Neural cell (in vitro differentiated cells): Measurements from ENCODE around the gene RXFP4. TPM values are rescaled to one million over a fixed set of nuclear protein-coding genes. Genes with fewer than 3 reads are reported as not detected.
A peak's percentile ranks its signal among the peaks of the same experiment; 100 is the strongest.

ENCODE experiments used
- H2AFZ ChIP-seq: fragments of 200-600, 300-800 bp; sonication (generic), shearing (Covaris generic); 2 replicates; pipeline ENCODE4 v1.6.0; 2014; ENCODE audit warnings: low read depth, mild to moderate bottlenecking, antibody characterized with exemption, low read length, moderate library complexity
- H3F3A ChIP-seq: fragments of 200-600 bp; shearing (Covaris generic); 2 replicates; pipeline ENCODE4 v1.6.1; 2016; ENCODE audit warnings: mild to moderate bottlenecking, moderate library complexity, mixed read lengths, antibody characterized with exemption, low read length; ENCODE audit not compliant: insufficient read depth, poor library complexity, severe bottlenecking
- H3K27ac ChIP-seq: fragments of 200-600, 300-800 bp; sonication (generic), shearing (Covaris generic); 2 replicates; pipeline ENCODE4 v1.5.1; 2014; ENCODE audit warnings: mild to moderate bottlenecking, low read length, moderate library complexity
- H3K27me3 ChIP-seq: fragments of 300-800, 200-600 bp; sonication (generic), shearing (Covaris generic); 2 replicates; pipeline ENCODE4 v1.6.0; 2014; ENCODE audit warnings: mild to moderate bottlenecking, low read depth, low read length, moderate library complexity; ENCODE audit not compliant: insufficient read depth
- H3K36me3 ChIP-seq: fragments of 300-800, 200-600 bp; sonication (generic), shearing (Covaris generic); 2 replicates; pipeline ENCODE4 v1.5.1; 2014; ENCODE audit warnings: mild to moderate bottlenecking, antibody characterized with exemption, low read length, moderate library complexity; ENCODE audit not compliant: insufficient read depth
- H3K4me2 ChIP-seq: fragments of 300-800, 200-600 bp; sonication (generic), shearing (Covaris generic); 2 replicates; pipeline ENCODE4 v1.6.0; 2014; ENCODE audit warnings: mild to moderate bottlenecking, low read length
- H3K4me3 ChIP-seq: fragments of 300-800, 200-600 bp; sonication (generic), shearing (Covaris generic); 2 replicates; pipeline ENCODE4 v1.5.1; 2014; ENCODE audit warnings: mild to moderate bottlenecking, low read length, moderate library complexity
- H3K79me2 ChIP-seq: fragments of 200-600 bp; shearing (Covaris generic); replicated peaks from 2 replicates; pipeline ENCODE4 v1.6.0; 2014; ENCODE audit warnings: mild to moderate bottlenecking, low read length, moderate library complexity; ENCODE audit not compliant: insufficient read depth
- H3K9ac ChIP-seq: fragments of 300-800, 200-600 bp; sonication (generic), shearing (Covaris generic); 2 replicates; pipeline ENCODE4 v1.6.1; 2016; ENCODE audit warnings: mild to moderate bottlenecking, low read length, mixed read lengths
- H3K9me2 ChIP-seq: fragments of 200-600 bp; shearing (Covaris generic); 2 replicates; pipeline ENCODE4 v1.6.1; 2016; ENCODE audit warnings: mild to moderate bottlenecking, low read length, mixed read lengths; ENCODE audit not compliant: insufficient read depth
- H3K9me3 ChIP-seq: fragments of 200-600, 300-800 bp; sonication (generic), shearing (Covaris generic); 2 replicates; pipeline ENCODE4 v1.6.1; 2016; ENCODE audit warnings: mild to moderate bottlenecking, mixed run types, low read length, moderate library complexity, mixed read lengths
- H4K20me1 ChIP-seq: fragments of 200-600 bp; shearing (Covaris generic); 2 replicates; pipeline ENCODE4 v1.6.1; 2016; ENCODE audit warnings: mild to moderate bottlenecking, mixed run types; ENCODE audit not compliant: insufficient read depth
- CTCF ChIP-seq: fragments of 450-650 bp; IDR thresholded peaks from 2 replicates; pipeline ENCODE4 v1.5.1; 2014; ENCODE audit warnings: antibody characterized with exemption, mild to moderate bottlenecking, moderate library complexity; ENCODE audit not compliant: poor library complexity, severe bottlenecking
- EP300 ChIP-seq: fragments of 450-650 bp; conservative IDR thresholded peaks from 2 replicates; pipeline ENCODE4 v1.6.1; 2014; ENCODE audit warnings: antibody characterized with exemption, mild to moderate bottlenecking, moderate library complexity; ENCODE audit not compliant: poor library complexity, severe bottlenecking
- EZH2 ChIP-seq: fragments of 200-600, 300-800 bp; shearing (Covaris generic), sonication (generic); IDR thresholded peaks from 2 replicates; pipeline ENCODE4 v1.6.1; 2014; ENCODE audit warnings: antibody characterized with exemption, low read length, borderline replicate concordance, mild to moderate bottlenecking; ENCODE audit not compliant: insufficient read depth, poor library complexity, severe bottlenecking
- MXI1 ChIP-seq: fragments of 450-650 bp; conservative IDR thresholded peaks from 2 replicates; pipeline ENCODE4 v1.6.1; 2014; ENCODE audit warnings: antibody characterized with exemption, mild to moderate bottlenecking; ENCODE audit not compliant: poor library complexity, severe bottlenecking
- RAD21 ChIP-seq: fragments of 450-650 bp; conservative IDR thresholded peaks from 2 replicates; pipeline ENCODE4 v1.6.1; 2014; ENCODE audit warnings: antibody characterized with exemption, mild to moderate bottlenecking, moderate library complexity
- SMC3 ChIP-seq: fragments of 450-650 bp; conservative IDR thresholded peaks from 2 replicates; pipeline ENCODE4 v1.6.1; 2014; ENCODE audit warnings: antibody characterized with exemption, mild to moderate bottlenecking, moderate library complexity; ENCODE audit not compliant: poor library complexity
- TAF1 ChIP-seq: IDR thresholded peaks from 2 replicates; pipeline ENCODE4 v1.6.1; 2012; ENCODE audit warnings: low read depth
- polyA plus RNA-seq: library from polyadenylated mRNA; depleted of rRNA; stranded (reverse); fragments of >200 nt; gene quantifications from 2 replicates; pipeline ENCODE4 v1.2.3, GENCODE V29; 2014
- TF ChIP-seq, protein P1 (sequence below): IDR thresholded peaks from 2 replicates; pipeline ENCODE4 v1.6.1; 2012; ENCODE audit warnings: borderline replicate concordance

RXFP4 gene
- polyA plus RNA-seq, 1 donor from 2014 or later = not detected

GRCh38 chr1:155934936-155935590 is 6.4 kb upstream of the RXFP4 start:
- Histone ChIP-seq H4K20me1 (no peaks in the 10 kb centered on the region), H3K79me2 (peaks cover 41% of the 10 kb centered on the region), H3K27me3 (no peaks in the 10 kb centered on the region), H3F3A (no peaks in the 10 kb centered on the region), H3K9me2 (no peaks in the 10 kb centered on the region), H3K4me2 (peak overlapping the region; percentile 56), H3K9me3 (no peaks in the 10 kb centered on the region), H3K4me3 (peak overlapping the region; percentile 72), H2AFZ (peak overlapping the region; percentile 70), H3K27ac (peak overlapping the region; percentile 93), H3K36me3 (no peaks in the 10 kb centered on the region), H3K9ac (peak overlapping the region; percentile 72)
- peak; percentile 14 for TF ChIP-seq TAF1
- TF ChIP-seq EP300 = no peak
- no peak for TF ChIP-seq EZH2
- TF ChIP-seq RAD21 = no peak

DNA sequence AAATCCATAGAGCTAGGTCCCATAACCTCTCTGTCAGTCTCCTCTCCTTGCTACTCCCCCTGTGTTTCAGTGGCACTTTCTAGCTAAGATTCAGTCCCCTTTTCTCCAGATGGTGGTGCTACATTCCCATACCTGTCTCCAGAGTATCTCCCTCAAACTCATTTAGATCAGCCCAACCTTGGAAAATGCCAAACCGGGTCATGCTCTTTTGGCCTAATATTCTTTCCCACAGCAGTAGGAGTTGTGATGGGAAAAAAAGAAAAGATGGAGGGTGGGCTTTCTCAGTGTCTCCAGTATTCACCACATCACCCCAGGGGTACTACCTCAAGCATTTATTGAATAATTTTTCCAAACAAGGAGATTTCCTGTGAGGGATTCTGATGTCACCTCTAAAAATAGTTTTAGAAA is 3.2 kb upstream of the RXFP4 start:
- no peak overlapping the region for H3K27ac ChIP-seq
- H3K27me3 ChIP-seq = no peaks in the 10 kb centered on the region
- no peaks in the 10 kb centered on the region for H3K36me3 ChIP-seq
- H3F3A ChIP-seq = no peaks in the 10 kb centered on the region
- no peaks in the 10 kb centered on the region for H3K9me2 ChIP-seq
- no peak overlapping the region for H3K9ac ChIP-seq
- H2AFZ ChIP-seq = no peak overlapping the region
- no peak overlapping the region for H3K4me2 ChIP-seq
- no peaks in the 10 kb centered on the region for H3K9me3 ChIP-seq
- no peak for TF ChIP-seq EZH2
- TF ChIP-seq MXI1 = no peak
- TF ChIP-seq RAD21 = peak; percentile 80
- TF ChIP-seq SMC3 = peak; percentile 85
- peak; percentile 85 for TF ChIP-seq CTCF
- TF ChIP-seq, protein P1, sequence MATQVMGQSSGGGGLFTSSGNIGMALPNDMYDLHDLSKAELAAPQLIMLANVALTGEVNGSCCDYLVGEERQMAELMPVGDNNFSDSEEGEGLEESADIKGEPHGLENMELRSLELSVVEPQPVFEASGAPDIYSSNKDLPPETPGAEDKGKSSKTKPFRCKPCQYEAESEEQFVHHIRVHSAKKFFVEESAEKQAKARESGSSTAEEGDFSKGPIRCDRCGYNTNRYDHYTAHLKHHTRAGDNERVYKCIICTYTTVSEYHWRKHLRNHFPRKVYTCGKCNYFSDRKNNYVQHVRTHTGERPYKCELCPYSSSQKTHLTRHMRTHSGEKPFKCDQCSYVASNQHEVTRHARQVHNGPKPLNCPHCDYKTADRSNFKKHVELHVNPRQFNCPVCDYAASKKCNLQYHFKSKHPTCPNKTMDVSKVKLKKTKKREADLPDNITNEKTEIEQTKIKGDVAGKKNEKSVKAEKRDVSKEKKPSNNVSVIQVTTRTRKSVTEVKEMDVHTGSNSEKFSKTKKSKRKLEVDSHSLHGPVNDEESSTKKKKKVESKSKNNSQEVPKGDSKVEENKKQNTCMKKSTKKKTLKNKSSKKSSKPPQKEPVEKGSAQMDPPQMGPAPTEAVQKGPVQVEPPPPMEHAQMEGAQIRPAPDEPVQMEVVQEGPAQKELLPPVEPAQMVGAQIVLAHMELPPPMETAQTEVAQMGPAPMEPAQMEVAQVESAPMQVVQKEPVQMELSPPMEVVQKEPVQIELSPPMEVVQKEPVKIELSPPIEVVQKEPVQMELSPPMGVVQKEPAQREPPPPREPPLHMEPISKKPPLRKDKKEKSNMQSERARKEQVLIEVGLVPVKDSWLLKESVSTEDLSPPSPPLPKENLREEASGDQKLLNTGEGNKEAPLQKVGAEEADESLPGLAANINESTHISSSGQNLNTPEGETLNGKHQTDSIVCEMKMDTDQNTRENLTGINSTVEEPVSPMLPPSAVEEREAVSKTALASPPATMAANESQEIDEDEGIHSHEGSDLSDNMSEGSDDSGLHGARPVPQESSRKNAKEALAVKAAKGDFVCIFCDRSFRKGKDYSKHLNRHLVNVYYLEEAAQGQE = no peak
- TF ChIP-seq TAF1 = no peak
- H3K4me3 ChIP-seq = no peak overlapping the region
- no peaks in the 10 kb centered on the region for H4K20me1 ChIP-seq
- peaks cover 9% of the 10 kb centered on the region for H3K79me2 ChIP-seq
